ENCODE results near the gene PID1.

PID1 gene

GRCh38 chr2:229261076-229261475 lies 10.0 kb downstream of the PID1 start:
- no peak for DNase-seq (ENCODE audit: low spot score)

GRCh38 chr2:229257985-229258384 lies 13.1 kb downstream of the PID1 start:
- no peak for DNase-seq (ENCODE audit: low spot score)

DNA sequence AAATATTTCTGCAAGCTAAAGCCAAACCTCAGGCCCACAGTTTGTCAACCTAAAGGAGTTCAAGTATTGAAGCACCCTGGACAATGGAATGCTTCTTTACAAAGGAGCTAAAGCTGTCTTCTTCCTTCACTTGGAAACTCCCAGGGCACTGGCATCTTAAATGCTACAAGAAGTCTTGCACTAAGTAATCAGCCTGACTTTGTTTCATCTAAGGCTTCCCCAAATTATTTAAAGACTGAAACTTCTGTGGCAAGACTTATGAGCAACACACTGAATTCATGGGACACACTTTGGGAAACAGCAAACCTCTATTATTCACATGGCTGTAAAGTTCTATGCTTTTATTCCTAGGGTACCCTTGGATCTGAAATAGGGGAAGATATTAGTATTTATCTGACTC lies 14.7 kb downstream of the PID1 start:
- DNase-seq (ENCODE audit: low spot score) = no peak

- DNase-seq (ENCODE audit: low spot score) = no peak
Measured at GRCh38 chr2:229254206-229254605, 16.9 kb downstream of the PID1 start.

- no peak for DNase-seq (ENCODE audit: low spot score)
Measured at GRCh38 chr2:229252996-229253395, 18.1 kb downstream of the PID1 start.

GRCh38 chr2:229252280-229252679 lies 18.8 kb downstream of the PID1 start:
- DNase-seq (ENCODE audit: low spot score) = no peak

- DNase-seq (ENCODE audit: low spot score) = no peak
Measured at GRCh38 chr2:229249536-229249935, 21.6 kb downstream of the PID1 start.

- DNase-seq (ENCODE audit: low spot score) = no peak
Measured at GRCh38 chr2:229246334-229246733, 24.8 kb downstream of the PID1 start.

- no peak for DNase-seq (ENCODE audit: low spot score)
Measured at GRCh38 chr2:229244975-229245374, 26.1 kb downstream of the PID1 start.

DNA sequence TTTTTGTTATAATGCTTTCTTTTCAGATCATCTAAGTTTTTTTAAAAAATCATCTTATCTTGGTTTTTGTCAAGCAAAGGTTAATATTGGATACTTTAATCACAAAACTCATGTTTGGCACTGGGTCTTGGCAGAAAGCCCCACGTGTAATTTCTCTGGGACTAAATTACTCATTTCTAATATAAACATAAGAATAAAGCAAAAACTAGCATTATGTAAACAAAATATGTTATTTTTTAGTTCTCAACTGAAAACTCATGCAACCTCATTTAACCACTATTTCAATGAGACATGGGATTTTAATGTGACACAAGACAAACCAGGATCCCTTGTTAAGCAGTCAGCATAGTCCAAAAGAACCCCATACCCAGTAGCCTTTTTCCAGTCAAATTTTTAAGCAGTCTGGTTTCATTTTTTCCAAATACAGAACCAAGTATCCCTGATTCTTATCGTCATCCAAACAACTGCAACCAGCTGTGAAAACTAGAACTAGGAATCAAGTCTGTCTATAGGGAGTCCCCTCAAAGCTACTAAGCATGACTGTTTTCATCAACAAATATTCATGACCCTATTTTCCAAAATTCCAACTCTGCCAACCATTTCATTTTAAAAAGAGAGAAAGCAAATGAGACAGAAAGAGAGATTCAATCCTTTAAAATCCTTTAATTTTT lies 27.1 kb downstream of the PID1 start:
- DNase-seq (ENCODE audit: low spot score) = peak; percentile 14

DNA sequence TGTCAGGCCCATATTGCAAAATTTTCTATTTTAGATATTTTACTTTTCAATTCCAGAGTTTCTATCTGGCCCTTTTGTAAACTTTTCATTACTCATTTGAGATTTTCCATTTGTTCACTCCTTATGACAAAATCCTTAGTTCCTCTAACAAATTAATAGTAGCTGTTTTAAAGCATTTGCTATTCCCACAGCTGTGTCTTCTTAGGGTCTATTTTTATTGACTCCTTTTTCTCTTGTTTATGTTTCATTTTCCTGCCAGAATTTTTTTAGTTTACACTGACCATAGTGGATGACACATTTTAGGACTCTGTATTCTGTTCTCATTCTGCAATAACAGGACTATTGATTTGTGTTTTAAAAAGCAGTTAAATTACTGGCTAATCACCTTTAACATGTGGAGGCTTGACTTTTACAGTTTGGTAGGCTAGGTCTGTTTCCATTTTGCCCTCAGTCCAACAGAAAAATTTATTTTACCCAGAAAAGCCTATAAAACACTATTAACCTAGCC lies 30.0 kb downstream of the PID1 start:
- DNase-seq (ENCODE audit: low spot score) = no peak

- DNase-seq (ENCODE audit: low spot score) = no peak
Measured at GRCh38 chr2:229239021-229239420, 32.1 kb downstream of the PID1 start.

DNA sequence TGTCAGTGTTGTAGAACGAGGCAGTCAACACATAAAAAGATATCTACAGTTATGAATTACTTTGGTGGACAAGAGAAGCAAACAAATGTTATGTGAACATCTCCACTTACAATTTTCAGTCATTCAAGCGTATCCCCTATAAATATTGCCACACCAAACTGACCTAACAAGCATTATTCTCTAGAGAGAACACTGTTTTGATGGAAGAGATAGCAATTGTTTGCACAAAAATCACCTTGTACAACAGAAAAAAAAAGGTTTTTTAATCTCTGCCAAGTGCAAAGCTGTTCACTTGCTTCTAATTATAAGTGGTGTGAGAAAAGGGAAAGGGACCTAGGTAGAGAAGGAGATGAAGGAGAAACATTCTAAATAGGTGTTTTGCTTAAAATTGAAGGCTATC lies 33.8 kb downstream of the PID1 start:
- DNase-seq (ENCODE audit: low spot score) = no peak

GRCh38 chr2:229235131-229235914 lies 35.8 kb downstream of the PID1 start:
- DNase-seq (ENCODE audit: low spot score) = peak; percentile 36

DNA sequence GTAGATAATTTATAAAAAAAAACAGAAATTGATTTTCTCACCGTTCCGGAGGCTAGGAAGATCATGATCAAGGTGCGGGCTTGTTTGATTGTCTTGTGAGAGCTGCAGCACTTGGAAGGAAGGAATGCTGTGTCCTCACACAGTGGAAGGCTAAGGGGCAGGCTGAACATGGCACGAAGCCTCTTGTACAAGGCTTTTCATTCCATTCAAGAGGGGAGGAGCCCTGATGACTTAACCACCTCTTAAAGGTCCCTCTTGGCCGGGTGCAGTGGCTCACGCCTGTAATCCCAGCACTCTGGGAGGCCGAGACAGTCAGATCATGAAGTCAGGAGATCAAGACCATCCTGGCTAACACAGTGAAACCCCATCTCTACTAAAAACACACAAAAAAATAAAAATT lies 39.2 kb downstream of the PID1 start:
- no peak for DNase-seq (ENCODE audit: low spot score)

- no peak for DNase-seq (ENCODE audit: low spot score)
Measured at GRCh38 chr2:229231328-229231868, 39.7 kb downstream of the PID1 start.

- no peak for DNase-seq (ENCODE audit: low spot score)
Measured at GRCh38 chr2:229230911-229231310, 40.2 kb downstream of the PID1 start.

- no peak for DNase-seq (ENCODE audit: low spot score)
Measured at GRCh38 chr2:229230256-229230655, 40.8 kb downstream of the PID1 start.

GRCh38 chr2:229226382-229226781 lies 44.7 kb downstream of the PID1 start:
- DNase-seq (ENCODE audit: low spot score) = no peak

GRCh38 chr2:229223107-229223506 lies 48.0 kb downstream of the PID1 start:
- no peak for DNase-seq (ENCODE audit: low spot score)

- DNase-seq (ENCODE audit: low spot score) = no peak
Measured at GRCh38 chr2:229221641-229222040, 49.4 kb downstream of the PID1 start.

DNA sequence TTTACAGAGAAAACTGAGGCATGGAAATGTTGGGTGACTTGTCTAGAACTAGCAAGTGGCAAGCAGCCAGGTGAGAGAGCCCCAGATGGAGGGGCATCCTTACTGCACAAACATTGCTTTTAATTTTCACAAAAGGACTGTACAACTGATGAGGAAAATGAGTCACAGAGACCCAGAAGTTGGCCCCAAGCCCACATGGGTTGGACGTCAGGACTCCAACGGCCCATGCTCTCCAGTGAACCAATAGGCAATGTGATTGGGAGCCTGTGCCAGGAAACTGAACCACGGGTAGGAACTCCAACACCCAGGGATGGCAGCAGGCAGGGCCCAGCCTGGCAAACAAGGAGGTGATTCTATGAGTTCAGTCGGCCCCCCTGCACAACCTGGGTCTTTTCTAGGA lies 50.8 kb downstream of the PID1 start:
- DNase-seq (ENCODE audit: low spot score) = no peak

- DNase-seq (ENCODE audit: low spot score) = no peak
Measured at GRCh38 chr2:229218329-229218921, 52.7 kb downstream of the PID1 start.

Data from AG08396 (cell line).